Fibroblast of lung (primary cell): ENCODE data around the gene TMEM209. TPM values are rescaled to one million over a fixed set of nuclear protein-coding genes. Genes with fewer than 3 reads are reported as not detected.
A peak's percentile ranks its signal among the peaks of the same experiment; 100 is the strongest.
"Not testable (repeated sequence)": the region's sequence is repeated elsewhere in the genome, so short reads cannot be mapped to it uniquely, and the experiment has no call there.

Source experiments
- DNase-seq, 2 donors: peaks; one replicate each; pipeline versions ENCODE4 v3.0.0 to v3.0.0-alpha.2; 2010; ENCODE audit warnings: low read depth in 2 of 2
- H2AFZ ChIP-seq: 2 replicates; pipeline ENCODE4 v1.5.1; 2012; ENCODE audit warnings: low read length, control low read depth, inconsistent platforms
- H3K27ac ChIP-seq: 2 replicates; pipeline ENCODE4 v1.5.1; 2011; ENCODE audit warnings: low read length, control low read depth; ENCODE audit not compliant: insufficient read depth
- H3K27me3 ChIP-seq: 2 replicates; pipeline ENCODE4 v1.5.1; 2011; ENCODE audit warnings: mild to moderate bottlenecking, low read length; ENCODE audit not compliant: control insufficient read depth, insufficient read depth
- H3K36me3 ChIP-seq: 2 replicates; pipeline ENCODE4 v1.5.1; 2011; ENCODE audit warnings: low read length; ENCODE audit not compliant: control insufficient read depth, insufficient read depth
- H3K4me1 ChIP-seq: 2 replicates; pipeline ENCODE4 v1.5.1; 2011; ENCODE audit warnings: low read length; ENCODE audit not compliant: control insufficient read depth, insufficient read depth; ENCODE audit errors: extremely low read depth
- H3K4me2 ChIP-seq: 2 replicates; pipeline ENCODE4 v1.5.1; 2011; ENCODE audit warnings: low read length, control low read depth; ENCODE audit not compliant: insufficient read depth; ENCODE audit errors: extremely low read depth
- H3K4me3 ChIP-seq, 4 experiments: fragments of 200-600 bp in 1 of 4; sonication (generic) in 1 of 4; replicated peaks in 1 of 4; 2 replicates each; pipeline ENCODE4 v1.5.1; 2011 to 2016; ENCODE audit warnings: low read length in 4 of 4, low read depth in 3 of 4, mild to moderate bottlenecking in 3 of 4, control low read depth in 2 of 4, inconsistent platforms in 1 of 4, mixed read lengths in 1 of 4; ENCODE audit not compliant: insufficient read depth in 1 of 4; ENCODE audit errors: control extremely low read depth in 1 of 4
- H3K79me2 ChIP-seq: 2 replicates; pipeline ENCODE4 v1.5.1; 2012; ENCODE audit warnings: mild to moderate bottlenecking, low read length, inconsistent platforms; ENCODE audit not compliant: control insufficient read depth, insufficient read depth
- H3K9ac ChIP-seq: 2 replicates; pipeline ENCODE4 v1.5.1; 2011; ENCODE audit warnings: mild to moderate bottlenecking, low read length, control low read depth; ENCODE audit not compliant: insufficient read depth
- H3K9me3 ChIP-seq: 2 replicates; pipeline ENCODE4 v1.5.1; 2012; ENCODE audit warnings: low read depth, low read length; ENCODE audit not compliant: control insufficient read depth, insufficient read depth
- H4K20me1 ChIP-seq: 2 replicates; pipeline ENCODE4 v1.5.1; 2011; ENCODE audit warnings: low read length; ENCODE audit not compliant: control insufficient read depth, insufficient read depth; ENCODE audit errors: extremely low read depth
- CTCF ChIP-seq, 2 donors: IDR thresholded peaks in 1 of 2; conservative IDR thresholded peaks in 1 of 2; 1 replicate in 1 of 2; 2 replicates in 1 of 2; pipeline ENCODE4 v1.5.1; 2011 to 2012; ENCODE audit warnings: low read length in 2 of 2, control low read depth in 1 of 2, inconsistent platforms in 1 of 2, low read depth in 1 of 2, mild to moderate bottlenecking in 1 of 2
- EZH2 ChIP-seq: IDR thresholded peaks from 2 replicates; pipeline ENCODE4 v1.5.1; 2012; ENCODE audit warnings: low read length, control low read depth, mild to moderate bottlenecking; ENCODE audit errors: missing control alignments
- polyA plus RNA-seq, 2 donors: library from polyadenylated mRNA; depleted of rRNA in 1 of 2; stranded (reverse) in 1 of 2; unstranded in 1 of 2; fragments of >200 nt; gene quantifications; 2 replicates each; pipeline ENCODE4 v1.2.1, GENCODE V29; 2011 to 2012; ENCODE audit warnings: missing spikeins in 1 of 2
- total RNA-seq: library from RNA; depleted of rRNA; stranded (reverse); fragments of >200 nt; gene quantifications from 2 replicates; pipeline ENCODE4 v1.2.1, GENCODE V29; 2014

The TMEM209 gene
- total and polyA plus RNA-seq, 2 donors (not counting 1 experiment from before 2014, with no cell fraction given) = 9.7 to 15.1 TPM

GRCh38 chr7:130228840-130229502 is 23.8 kb upstream of the TMEM209 start:
- Histone ChIP-seq H3K27ac (no peak overlapping the region), H3K4me1 (no peaks in the 10 kb centered on the region), H2AFZ (no peak overlapping the region), H3K4me3 (no peak overlapping the region), H3K9ac (no peak overlapping the region), H4K20me1 (no peaks in the 10 kb centered on the region), H3K4me2 (no peak overlapping the region), H3K36me3 (no peaks in the 10 kb centered on the region), H3K9me3 (no peaks in the 10 kb centered on the region), H3K79me2 (no peaks in the 10 kb centered on the region), H3K27me3 (no peaks in the 10 kb centered on the region)
- TF ChIP-seq EZH2 (no peak), CTCF (conservative IDR thresholded peaks at IDR 0.05 in 1 of 2, IDR thresholded peaks at IDR 0.05 in 1 of 2; ENCODE audit: low read depth in 1 of 2, low read length in 2 of 2) (no peak)
- no peak for DNase-seq

GRCh38 chr7:130227883-130228575 is 22.8 kb upstream of the TMEM209 start:
- H3K4me2 ChIP-seq = no peak overlapping the region
- no peaks in the 10 kb centered on the region for H3K9me3 ChIP-seq
- H3K27me3 ChIP-seq = no peaks in the 10 kb centered on the region
- no peaks in the 10 kb centered on the region for H3K4me1 ChIP-seq
- H3K27ac ChIP-seq = no peak overlapping the region
- no peak overlapping the region for H3K9ac ChIP-seq
- TF ChIP-seq CTCF (conservative IDR thresholded peaks at IDR 0.05 in 1 of 2, IDR thresholded peaks at IDR 0.05 in 1 of 2; ENCODE audit: low read depth in 1 of 2, low read length in 2 of 2) (no peak), EZH2 (no peak)
- no peaks in the 10 kb centered on the region for H3K79me2 ChIP-seq
- no peak overlapping the region for H2AFZ ChIP-seq
- no peaks in the 10 kb centered on the region for H3K36me3 ChIP-seq
- DNase-seq = no peak
- no peak overlapping the region for H3K4me3 ChIP-seq
- no peaks in the 10 kb centered on the region for H4K20me1 ChIP-seq

- Histone ChIP-seq H3K79me2 (no peaks in the 10 kb centered on the region), H2AFZ (no peak overlapping the region), H3K27ac (no peak overlapping the region), H3K9ac (no peak overlapping the region), H4K20me1 (no peaks in the 10 kb centered on the region), H3K4me2 (no peak overlapping the region), H3K4me3 (no peak overlapping the region), H3K36me3 (no peaks in the 10 kb centered on the region), H3K4me1 (no peaks in the 10 kb centered on the region), H3K9me3 (no peaks in the 10 kb centered on the region), H3K27me3 (no peaks in the 10 kb centered on the region)
- no peak for TF ChIP-seq EZH2
- TF ChIP-seq CTCF (conservative IDR thresholded peaks at IDR 0.05 in 1 of 2, IDR thresholded peaks at IDR 0.05 in 1 of 2; ENCODE audit: low read depth in 1 of 2, low read length in 2 of 2) = no peak
- no peak for DNase-seq
Observed at GRCh38 chr7:130226333-130226732, 21.1 kb upstream of the TMEM209 start.

GRCh38 chr7:130224923-130225322 is 19.7 kb upstream of the TMEM209 start:
- H2AFZ ChIP-seq, H4K20me1 ChIP-seq, H3K4me3 ChIP-seq, H3K79me2 ChIP-seq, H3K4me1 ChIP-seq, H3K4me2 ChIP-seq, H3K9me3 ChIP-seq, H3K9ac ChIP-seq, H3K27me3 ChIP-seq, H3K36me3 ChIP-seq, H3K27ac ChIP-seq: not testable (repeated sequence)
- DNase-seq = peak; percentile 54 to 58
